PC-3 (cell line): ENCODE results near the gene IGSF21. TPM values are rescaled to one million over a fixed set of nuclear protein-coding genes. Genes with fewer than 3 reads are reported as not detected.

Experiments used
- ATAC-seq: fragments of 200-7000 bp; cut with Tn5 transposase; 2 replicates; pipeline ENCODE4 v1.9.1; 2020; ENCODE audit warnings: mild to moderate bottlenecking, moderate library complexity
- BruUV-seq: library from RNA; stranded (reverse); fragments of 400-500 nt; replicated peaks from 2 replicates; lab custom pipeline; 2021; lab: Mats Ljungman, UMichigan
- CTCF ChIA-PET: fragments of 300-600 bp; sonication (Branson Sonifier 250); formaldehyde crosslinking; loops from one replicate; lab custom pipeline; 2022; ENCODE audit warnings: antibody characterized with exemption; lab: Charles Lee
- POLR2A ChIA-PET: fragments of 300-600 bp; sonication (Branson Sonifier 250); formaldehyde crosslinking; loops from one replicate; lab custom pipeline; 2022; ENCODE audit warnings: antibody characterized with exemption; ENCODE audit not compliant: unreplicated experiment; lab: Charles Lee
- DNase-seq: peaks from one replicate; pipeline ENCODE4 v3.0.0-alpha.2; 2015
- H2AFZ ChIP-seq: fragments of 300-600 bp; sonication (generic); 2 replicates; pipeline ENCODE4 v1.6.0; 2016; ENCODE audit warnings: antibody characterized with exemption, low read length
- H3F3A ChIP-seq: fragments of 300-600 bp; sonication (generic); one replicate; pipeline ENCODE4 v1.6.0; 2017; ENCODE audit warnings: antibody characterized with exemption, low read length, control low read depth, mild to moderate bottlenecking; ENCODE audit not compliant: unreplicated experiment
- H3K27ac ChIP-seq: fragments of 300-600 bp; sonication (generic); 2 replicates; pipeline ENCODE4 v1.5.1; 2016; ENCODE audit warnings: mild to moderate bottlenecking, low read length
- H3K27me3 ChIP-seq: fragments of 300-600 bp; sonication (generic); 2 replicates; pipeline ENCODE4 v1.6.1; 2016; ENCODE audit warnings: low read length, mixed read lengths
- H3K36me3 ChIP-seq: fragments of 300-600 bp; sonication (generic); 2 replicates; pipeline ENCODE4 v1.6.1; 2016; ENCODE audit warnings: low read depth, mixed run types, low read length, mixed read lengths
- H3K4me1 ChIP-seq: fragments of 300-600 bp; sonication (generic); 2 replicates; pipeline ENCODE4 v1.5.1; 2016; ENCODE audit warnings: low read length; ENCODE audit not compliant: insufficient read depth
- H3K4me2 ChIP-seq: fragments of 300-600 bp; sonication (generic); 2 replicates; pipeline ENCODE4 v1.6.0; 2016; ENCODE audit warnings: low read length
- H3K4me3 ChIP-seq: fragments of 300-600 bp; sonication (generic); 2 replicates; pipeline ENCODE4 v1.5.1; 2016; ENCODE audit warnings: mild to moderate bottlenecking, low read length, mixed read lengths
- H3K79me2 ChIP-seq: fragments of 300-600 bp; sonication (generic); 2 replicates; pipeline ENCODE4 v1.6.1; 2017; ENCODE audit warnings: low read length, mixed read lengths
- H3K9ac ChIP-seq: fragments of 300-600 bp; sonication (generic); 2 replicates; pipeline ENCODE4 v1.6.0; 2016; ENCODE audit warnings: mild to moderate bottlenecking, low read length
- H3K9me2 ChIP-seq: fragments of 300-600 bp; sonication (generic); replicated peaks from 2 replicates; pipeline ENCODE4 v1.6.1; 2016; ENCODE audit warnings: mixed run types, low read length, mixed read lengths
- H3K9me3 ChIP-seq: fragments of 300-600 bp; sonication (generic); 2 replicates; pipeline ENCODE4 v1.6.1; 2016; ENCODE audit warnings: low read length, mixed read lengths
- H4K20me1 ChIP-seq: fragments of 300-600 bp; sonication (generic); 2 replicates; pipeline ENCODE4 v1.6.1; 2016; ENCODE audit warnings: low read length, mixed read lengths
- EZH2 ChIP-seq: fragments of 300-600 bp; sonication (generic); IDR thresholded peaks from one replicate; pipeline ENCODE4 v1.6.1; 2017; ENCODE audit warnings: antibody characterized with exemption, mild to moderate bottlenecking, low read length; ENCODE audit not compliant: unreplicated experiment
- EZH2phosphoT487 ChIP-seq: fragments of 300-600 bp; sonication (generic); IDR thresholded peaks from 2 replicates; pipeline ENCODE4 v1.6.1; 2018; ENCODE audit warnings: mild to moderate bottlenecking, antibody characterized with exemption, low read length, borderline replicate concordance
- intact Hi-C: fragments of 100-400 bp; cut with micrococcal nuclease; formaldehyde crosslinking; loops from 2 replicates; pipeline ENCODE4 v1.9.0; 2023
- total RNA-seq: library from RNA; depleted of rRNA; stranded (reverse); fragments of >200 nt; gene quantifications from 2 replicates; pipeline ENCODE4 v1.2.3, GENCODE V29; 2014
- TF ChIP-seq, protein P1 (sequence below): fragments of 300-600 bp; sonication (generic); conservative IDR thresholded peaks from 2 replicates; pipeline ENCODE4 v1.5.1; 2017; ENCODE audit warnings: antibody characterized with exemption, low read depth, mild to moderate bottlenecking, low read length

The IGSF21 gene
- total RNA-seq, 1 experiment from 2014 or later = not detected

DNA sequence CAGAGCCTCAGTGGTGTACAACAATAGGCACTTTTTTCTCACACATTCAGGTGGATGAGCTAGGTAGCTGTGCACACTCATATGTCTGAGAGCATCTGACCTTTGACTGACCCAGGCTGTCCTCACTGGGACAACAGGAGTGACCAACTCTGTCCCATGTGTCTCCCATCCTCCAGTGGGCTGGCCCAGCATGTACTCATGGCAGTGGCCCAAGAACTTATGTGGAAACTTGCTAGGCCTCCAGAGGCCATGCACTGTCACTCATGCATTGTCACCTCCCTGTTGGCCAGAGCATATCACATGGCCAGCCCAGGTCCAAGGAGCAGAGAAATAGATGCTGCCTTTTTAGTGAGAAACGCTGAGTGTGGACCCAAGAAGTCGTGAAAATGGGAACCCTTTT, 158.8 kb downstream of the IGSF21 start:
- ChIA-PET POLR2A (no interaction called here), CTCF (no interaction called here)
- no peak overlapping the region for H3K27ac ChIP-seq

DNA sequence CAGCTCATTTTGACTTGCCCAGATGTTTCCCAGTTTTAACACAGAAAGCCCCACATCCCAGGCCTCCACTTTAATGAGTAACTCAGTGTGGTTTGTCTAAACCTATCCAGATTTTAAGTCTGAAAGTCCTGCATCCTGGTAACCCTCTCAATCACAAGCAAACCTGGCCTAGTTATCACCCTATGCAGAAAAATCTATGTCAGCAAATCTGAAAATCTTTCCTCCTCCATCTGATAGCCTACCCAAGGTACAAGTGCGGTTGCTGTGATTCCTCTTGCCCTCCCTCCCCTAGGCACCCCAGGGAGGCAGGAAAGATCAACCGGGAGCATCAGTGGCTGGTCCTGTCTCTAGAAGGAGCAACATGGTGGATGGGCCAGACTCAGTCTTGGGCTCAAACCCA, 163.7 kb downstream of the IGSF21 start:
- intact Hi-C loops = no loop called here
- no peaks in the 10 kb centered on the region for H3K9me2 ChIP-seq
- ChIA-PET POLR2A (no interaction called here), CTCF (no interaction called here)
- no peak overlapping the region for H3K4me2 ChIP-seq
- H2AFZ ChIP-seq = no peak overlapping the region
- H3K27me3 ChIP-seq = no peaks in the 10 kb centered on the region; the same call in 1 of the 2 replicates
- H3K4me1 ChIP-seq = no peaks in the 10 kb centered on the region
- H3K9ac ChIP-seq = no peak overlapping the region
- no peak overlapping the region for H3K4me3 ChIP-seq
- no TSS peak for BruUV-seq
- no peak overlapping the region for H3K27ac ChIP-seq
- ATAC-seq = no peak
- DNase-seq = no peak
- H3F3A ChIP-seq = no peaks in the 10 kb centered on the region
- H4K20me1 ChIP-seq = no peaks in the 10 kb centered on the region
- TF ChIP-seq EZH2phosphoT487 = no peak
- TF ChIP-seq, protein P1, sequence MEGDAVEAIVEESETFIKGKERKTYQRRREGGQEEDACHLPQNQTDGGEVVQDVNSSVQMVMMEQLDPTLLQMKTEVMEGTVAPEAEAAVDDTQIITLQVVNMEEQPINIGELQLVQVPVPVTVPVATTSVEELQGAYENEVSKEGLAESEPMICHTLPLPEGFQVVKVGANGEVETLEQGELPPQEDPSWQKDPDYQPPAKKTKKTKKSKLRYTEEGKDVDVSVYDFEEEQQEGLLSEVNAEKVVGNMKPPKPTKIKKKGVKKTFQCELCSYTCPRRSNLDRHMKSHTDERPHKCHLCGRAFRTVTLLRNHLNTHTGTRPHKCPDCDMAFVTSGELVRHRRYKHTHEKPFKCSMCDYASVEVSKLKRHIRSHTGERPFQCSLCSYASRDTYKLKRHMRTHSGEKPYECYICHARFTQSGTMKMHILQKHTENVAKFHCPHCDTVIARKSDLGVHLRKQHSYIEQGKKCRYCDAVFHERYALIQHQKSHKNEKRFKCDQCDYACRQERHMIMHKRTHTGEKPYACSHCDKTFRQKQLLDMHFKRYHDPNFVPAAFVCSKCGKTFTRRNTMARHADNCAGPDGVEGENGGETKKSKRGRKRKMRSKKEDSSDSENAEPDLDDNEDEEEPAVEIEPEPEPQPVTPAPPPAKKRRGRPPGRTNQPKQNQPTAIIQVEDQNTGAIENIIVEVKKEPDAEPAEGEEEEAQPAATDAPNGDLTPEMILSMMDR = no peak
- TF ChIP-seq EZH2 = no peak
- no peaks in the 10 kb centered on the region for H3K79me2 ChIP-seq
- no peaks in the 10 kb centered on the region for H3K9me3 ChIP-seq
- H3K36me3 ChIP-seq = no peaks in the 10 kb centered on the region

More for the DNA sequence above, 158.8 kb downstream of the IGSF21 start:
- no peak for DNase-seq
- intact Hi-C loops = no loop called here
- no peaks in the 10 kb centered on the region for H3K9me2 ChIP-seq
- no peak overlapping the region for H2AFZ ChIP-seq
- peaks cover 44% of the 10 kb centered on the region for H3K27me3 ChIP-seq
- no peak for ATAC-seq
- no peaks in the 10 kb centered on the region for H3K4me1 ChIP-seq
- no TSS peak for BruUV-seq
- no peaks in the 10 kb centered on the region for H4K20me1 ChIP-seq
- no peak overlapping the region for H3K4me3 ChIP-seq
- no peaks in the 10 kb centered on the region for H3K79me2 ChIP-seq
- TF ChIP-seq EZH2phosphoT487 (no peak), EZH2 (no peak)
- TF ChIP-seq, protein P1 = no peak
- no peak overlapping the region for H3K4me2 ChIP-seq
- no peaks in the 10 kb centered on the region for H3K36me3 ChIP-seq
- no peaks in the 10 kb centered on the region for H3F3A ChIP-seq
- no peaks in the 10 kb centered on the region for H3K9me3 ChIP-seq
- H3K9ac ChIP-seq = no peak overlapping the region

DNA sequence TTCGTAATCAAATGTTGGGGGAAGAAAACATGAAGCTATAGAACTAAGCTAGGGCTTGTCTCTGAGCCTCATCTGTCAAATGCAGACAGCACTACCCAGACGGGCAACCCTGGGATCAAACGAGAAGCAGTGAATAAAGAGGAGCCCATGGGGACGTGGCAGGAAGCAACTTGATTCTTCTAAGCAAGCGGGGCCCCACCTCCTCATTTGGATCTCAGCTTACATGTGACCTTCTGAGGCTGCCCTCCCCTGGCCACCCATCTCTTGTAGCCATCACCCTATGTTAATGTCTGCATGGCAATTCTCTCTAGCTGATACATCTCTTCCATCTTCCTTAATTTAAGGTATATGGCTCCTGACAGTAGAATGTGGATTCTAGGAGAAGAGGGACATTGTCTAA, 171.3 kb downstream of the IGSF21 start:
- H3K27me3 ChIP-seq = peaks cover 3% of the 10 kb centered on the region
- CTCF ChIA-PET = no interaction called here

More for the DNA sequence above, 171.3 kb downstream of the IGSF21 start:
- H3K4me3 ChIP-seq = no peak overlapping the region
- no peak overlapping the region for H3K27ac ChIP-seq
- no peak overlapping the region for H2AFZ ChIP-seq
- BruUV-seq = no TSS peak
- no peaks in the 10 kb centered on the region for H3K36me3 ChIP-seq
- H4K20me1 ChIP-seq = no peaks in the 10 kb centered on the region
- no peak overlapping the region for H3K4me2 ChIP-seq
- H3K9ac ChIP-seq = no peak overlapping the region
- POLR2A ChIA-PET = no interaction called here
- intact Hi-C loops = no loop called here
- TF ChIP-seq, protein P1 = no peak
- TF ChIP-seq EZH2phosphoT487 (no peak), EZH2 (no peak)
- H3K79me2 ChIP-seq = no peaks in the 10 kb centered on the region
- ATAC-seq = no peak
- no peaks in the 10 kb centered on the region for H3K9me3 ChIP-seq
- no peaks in the 10 kb centered on the region for H3F3A ChIP-seq
- no peaks in the 10 kb centered on the region for H3K4me1 ChIP-seq
- DNase-seq = no peak
- no peaks in the 10 kb centered on the region for H3K9me2 ChIP-seq
